IMR-90 (cell line): ENCODE results near the gene AHCYL1. TPM values are rescaled to one million over a fixed set of nuclear protein-coding genes. Genes with fewer than 3 reads are reported as not detected.

Experiments
- ATAC-seq: fragments of 200-7000 bp; cut with Tn5 transposase; 2 replicates; pipeline ENCODE4 v1.9.1; 2020; ENCODE audit warnings: low read depth, mild to moderate bottlenecking, moderate library complexity
- BruUV-seq: library from RNA; stranded (reverse); fragments of 400-500 nt; replicated peaks from 2 replicates; lab custom pipeline; 2021; lab: Mats Ljungman, UMichigan
- CTCF ChIA-PET: fragments of 300-600 bp; formaldehyde crosslinking; extraction: SDS; loops from one replicate; lab custom pipeline; 2021; ENCODE audit warnings: antibody characterized with exemption; lab: Yijun Ruan, JAX
- POLR2A ChIA-PET: fragments of 300-600 bp; sonication (Branson Sonifier 250); formaldehyde crosslinking; loops from one replicate; lab custom pipeline; 2022; ENCODE audit warnings: antibody characterized with exemption; ENCODE audit not compliant: unreplicated experiment; lab: Charles Lee
- DNase-seq: peaks from one replicate; pipeline ENCODE4 v3.0.0; 2013
- H2AFZ ChIP-seq: replicated peaks from 2 replicates; pipeline ENCODE3; 2013; ENCODE audit warnings: low read length, mild to moderate bottlenecking; ENCODE audit not compliant: poor library complexity
- H2AK5ac ChIP-seq: 2 replicates; pipeline ENCODE4 v1.6.1; 2013; ENCODE audit warnings: low read depth, low read length, inconsistent platforms
- H2AK9ac ChIP-seq: replicated peaks from 2 replicates; pipeline ENCODE3; 2013; ENCODE audit warnings: mild to moderate bottlenecking, low read depth, low read length, moderate library complexity; ENCODE audit not compliant: poor library complexity
- H2BK120ac ChIP-seq: 2 replicates; pipeline ENCODE4 v1.6.1; 2013; ENCODE audit warnings: low read depth, low read length, inconsistent platforms
- H2BK15ac ChIP-seq: 3 replicates; pipeline ENCODE4 v1.6.1; 2013; ENCODE audit warnings: low read depth, low read length, inconsistent platforms
- H2BK20ac ChIP-seq: 2 replicates; pipeline ENCODE4 v1.6.1; 2013; ENCODE audit warnings: low read depth, mild to moderate bottlenecking, inconsistent platforms, low read length, moderate library complexity
- H2BK5ac ChIP-seq: 2 replicates; pipeline ENCODE4 v1.6.1; 2013; ENCODE audit warnings: mild to moderate bottlenecking, low read depth, low read length, inconsistent platforms; ENCODE audit not compliant: poor library complexity, severe bottlenecking
- H3K14ac ChIP-seq: replicated peaks from 2 replicates; pipeline ENCODE4 v1.6.1; 2013; ENCODE audit warnings: low read depth, low read length, inconsistent platforms
- H3K18ac ChIP-seq: 2 replicates; pipeline ENCODE4 v1.6.1; 2013; ENCODE audit warnings: low read depth, low read length, control low read depth
- H3K23ac ChIP-seq: 2 replicates; pipeline ENCODE4 v1.6.1; 2013; ENCODE audit warnings: low read depth, low read length, inconsistent platforms
- H3K27ac ChIP-seq: 2 replicates; pipeline ENCODE4 v1.5.1; 2013; ENCODE audit warnings: mild to moderate bottlenecking, control low read depth, low read length; ENCODE audit not compliant: insufficient read depth
- H3K27me3 ChIP-seq: 2 replicates; pipeline ENCODE4 v1.6.1; 2013; ENCODE audit warnings: low read length; ENCODE audit not compliant: control insufficient read depth, insufficient read depth
- H3K36me3 ChIP-seq: 2 replicates; pipeline ENCODE4 v1.6.1; 2013; ENCODE audit warnings: low read length, mixed read lengths; ENCODE audit not compliant: control insufficient read depth, insufficient read depth
- H3K4ac ChIP-seq: 2 replicates; pipeline ENCODE4 v1.6.1; 2013; ENCODE audit warnings: low read depth, low read length, inconsistent platforms
- H3K4me1 ChIP-seq: 2 replicates; pipeline ENCODE4 v1.6.1; 2013; ENCODE audit warnings: low read length, mixed read lengths; ENCODE audit not compliant: control insufficient read depth, insufficient read depth
- H3K4me2 ChIP-seq: 2 replicates; pipeline ENCODE4 v1.6.1; 2013; ENCODE audit warnings: low read depth, mild to moderate bottlenecking, control low read depth, low read length, moderate library complexity
- H3K4me3 ChIP-seq: 2 replicates; pipeline ENCODE4 v1.5.1; 2013; ENCODE audit warnings: low read depth, mild to moderate bottlenecking, control low read depth, low read length, moderate library complexity; ENCODE audit not compliant: insufficient read depth
- H3K56ac ChIP-seq: 2 replicates; pipeline ENCODE4 v1.6.1; 2013; ENCODE audit warnings: low read length, inconsistent platforms; ENCODE audit not compliant: insufficient read depth; ENCODE audit errors: extremely low read depth
- H3K79me1 ChIP-seq, 2 experiments: 2 replicates each; pipeline ENCODE4 v1.6.1; 2013; ENCODE audit warnings: low read length in 2 of 2, inconsistent platforms in 1 of 2, low read depth in 1 of 2
- H3K9ac ChIP-seq: 2 replicates; pipeline ENCODE4 v1.6.1; 2013; ENCODE audit warnings: low read depth, low read length, control low read depth
- H3K9me1 ChIP-seq: 2 replicates; pipeline ENCODE4 v1.6.1; 2013; ENCODE audit warnings: low read length, inconsistent platforms; ENCODE audit not compliant: insufficient read depth
- H3K9me3 ChIP-seq: 2 replicates; pipeline ENCODE4 v1.6.1; 2013; ENCODE audit warnings: low read length; ENCODE audit not compliant: control insufficient read depth, insufficient read depth
- H4K20me1 ChIP-seq: 2 replicates; pipeline ENCODE4 v1.6.1; 2013; ENCODE audit warnings: low read length, inconsistent platforms; ENCODE audit not compliant: insufficient read depth
- H4K5ac ChIP-seq: 2 replicates; pipeline ENCODE4 v1.6.1; 2013; ENCODE audit warnings: mild to moderate bottlenecking, low read depth, low read length, control low read depth
- H4K8ac ChIP-seq, 2 experiments: 2 replicates each; pipeline ENCODE4 v1.6.1; 2013; ENCODE audit warnings: low read depth in 2 of 2, low read length in 2 of 2, control low read depth in 1 of 2, inconsistent platforms in 1 of 2
- H4K91ac ChIP-seq: 2 replicates; pipeline ENCODE4 v1.6.1; 2013; ENCODE audit warnings: low read depth, low read length, inconsistent platforms; ENCODE audit not compliant: insufficient read depth
- BHLHE40 ChIP-seq: fragments of 150-350 bp; IDR thresholded peaks from 2 replicates; pipeline ENCODE4 v1.6.1; 2016; ENCODE audit warnings: mild to moderate bottlenecking, low read depth, low read length
- CEBPB ChIP-seq: IDR thresholded peaks from 2 replicates; pipeline ENCODE4 v1.6.1; 2012; ENCODE audit warnings: low read depth, low read length, improper control_type of control experiment
- CHD1 ChIP-seq: IDR thresholded peaks from 2 replicates; pipeline ENCODE4 v1.6.1; 2012; ENCODE audit warnings: low read depth, low read length, improper control_type of control experiment
- FOS ChIP-seq: fragments of 150-350 bp; IDR thresholded peaks from 2 replicates; pipeline ENCODE4 v1.6.1; 2016; ENCODE audit warnings: low read depth, low read length
- MAFK ChIP-seq: IDR thresholded peaks from 2 replicates; pipeline ENCODE4 v1.6.1; 2012; ENCODE audit warnings: low read depth, low read length, improper control_type of control experiment
- MAZ ChIP-seq: IDR thresholded peaks from 2 replicates; pipeline ENCODE4 v1.6.1; 2012; ENCODE audit warnings: low read depth, mild to moderate bottlenecking, low read length, improper control_type of control experiment, moderate library complexity, borderline replicate concordance
- MXI1 ChIP-seq: IDR thresholded peaks from 2 replicates; pipeline ENCODE4 v1.6.1; 2012; ENCODE audit warnings: low read depth, mild to moderate bottlenecking, low read length, moderate library complexity, borderline replicate concordance
- NFE2L2 ChIP-seq: fragments of 150-350 bp; IDR thresholded peaks from 2 replicates; pipeline ENCODE4 v1.6.1; 2016; ENCODE audit warnings: low read depth, mild to moderate bottlenecking, low read length
- POLR2A ChIP-seq: IDR thresholded peaks from 2 replicates; pipeline ENCODE4 v1.6.1; 2012; ENCODE audit warnings: mild to moderate bottlenecking, low read depth, low read length
- RAD21 ChIP-seq: IDR thresholded peaks from 2 replicates; pipeline ENCODE4 v1.6.1; 2012; ENCODE audit warnings: low read length, improper control_type of control experiment
- RCOR1 ChIP-seq: IDR thresholded peaks from 2 replicates; pipeline ENCODE4 v1.6.1; 2012; ENCODE audit warnings: mild to moderate bottlenecking, low read length, improper control_type of control experiment; ENCODE audit not compliant: insufficient replicate concordance
- RFX5 ChIP-seq: IDR thresholded peaks from 2 replicates; pipeline ENCODE4 v1.8.0; 2012; ENCODE audit warnings: low read depth, mild to moderate bottlenecking, low read length, moderate library complexity
- SMC3 ChIP-seq: fragments of 150-350 bp; IDR thresholded peaks from 2 replicates; pipeline ENCODE4 v1.6.1; 2016; ENCODE audit warnings: low read depth, mild to moderate bottlenecking, antibody characterized with exemption, low read length, moderate library complexity
- WGBS, 2 experiments: methylation state at CpG; one replicate each; pipeline versions ENCODE4 v1.1.5 to v1.1.7; 2013; ENCODE audit warnings: missing lambda C conversion rate in 2 of 2; ENCODE audit not compliant: insufficient read length in 1 of 2; ENCODE audit errors: extremely low coverage in 2 of 2; 5-methylcytosine and 5-hydroxymethylcytosine counted together
- dilution Hi-C: fragments of 300-500 bp; cut with HindIII; formaldehyde crosslinking; loops from one replicate; pipeline ENCODE4 v1.14.3; 2018; ENCODE audit warnings: low sequenced_read_pairs; ENCODE audit not compliant: unreplicated experiment
- in situ Hi-C: fragments of 300-500 bp; cut with MboI; formaldehyde crosslinking; loops from 3 replicates; pipeline ENCODE4 v1.14.3; 2019; ENCODE audit warnings: low sequenced_read_pairs, inconsistent platforms, mixed read lengths
- intact Hi-C: fragments of 100-400 bp; cut with micrococcal nuclease; formaldehyde crosslinking; loops from 2 replicates; pipeline ENCODE4 v1.10.0; 2022
- polyA plus RNA-seq, 3 experiments: library from polyadenylated mRNA; depleted of rRNA; stranded (reverse); fragments of >200 nt; gene quantifications; 2 replicates each; pipeline ENCODE4 v1.2.3, GENCODE V29; 2012; ENCODE audit warnings: low replicate concordance in 1 of 3
- total RNA-seq: library from RNA; depleted of rRNA; stranded (reverse); fragments of >200 nt; gene quantifications from 2 replicates; pipeline ENCODE4 v1.2.3, GENCODE V29; 2012
- TF ChIP-seq, protein P1 (sequence below): fragments of 150-350 bp; IDR thresholded peaks from 2 replicates; pipeline ENCODE4 v1.6.1; 2017; ENCODE audit warnings: mild to moderate bottlenecking, antibody characterized with exemption, low read length, low read depth
- TF ChIP-seq, protein P2 (sequence below): conservative IDR thresholded peaks from 2 replicates; pipeline ENCODE4 v1.5.1; 2012; ENCODE audit warnings: mild to moderate bottlenecking, low read depth, low read length, improper control_type of control experiment
- TF ChIP-seq, protein P3 (sequence below): fragments of 150-350 bp; IDR thresholded peaks from 2 replicates; pipeline ENCODE4 v1.6.1; 2016; ENCODE audit warnings: low read depth, mild to moderate bottlenecking, low read length, moderate library complexity, borderline replicate concordance

AHCYL1 gene
- total and polyA plus RNA-seq, 2 of the 4 experiments (the other 2 are of a cell fraction): 75.1 to 76.0 TPM

DNA sequence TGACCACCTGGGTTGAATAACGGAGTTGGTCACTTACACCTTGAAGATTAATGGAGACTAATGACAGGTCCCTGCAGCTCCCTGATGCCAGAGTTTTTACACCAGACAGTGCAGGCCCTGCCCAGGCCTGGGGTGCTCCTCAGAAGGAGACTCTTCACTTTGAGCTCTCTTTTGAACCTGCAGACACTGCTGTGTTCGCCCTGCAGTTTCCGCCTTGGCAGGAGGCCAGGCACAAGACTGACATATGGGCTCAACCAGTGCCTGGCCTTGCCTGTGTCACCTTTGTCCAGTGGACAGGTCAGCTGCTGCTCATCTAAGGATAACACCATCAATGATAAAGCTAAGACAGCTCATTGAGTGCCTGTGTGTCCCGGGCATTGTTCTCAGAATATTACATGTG, 55.1 kb downstream of the AHCYL1 start:
- BruUV-seq: no TSS peak
- in situ Hi-C loops: loop anchor here (10.0 kb wide), 1 partner anchor 425 kb away; no protein-coding TSS in a partner anchor
- POLR2A ChIA-PET: no interaction called here

More for the DNA sequence above, 55.1 kb downstream of the AHCYL1 start:
- H4K8ac ChIP-seq: no peak overlapping the region
- no peak overlapping the region for H3K14ac ChIP-seq
- no peaks in the 10 kb centered on the region for H3K9me3 ChIP-seq
- H3K56ac ChIP-seq: no peak overlapping the region
- no peak overlapping the region for H2BK120ac ChIP-seq
- H3K9ac ChIP-seq: no peak overlapping the region
- CTCF ChIA-PET: no interaction called here
- no peak overlapping the region for H3K4me3 ChIP-seq
- no peak overlapping the region for H2AK5ac ChIP-seq
- dilution Hi-C loops: no loop called here
- TF ChIP-seq BHLHE40: no peak
- no peak for TF ChIP-seq POLR2A
- TF ChIP-seq FOS: no peak
- no peak for TF ChIP-seq RAD21
- TF ChIP-seq CHD1: no peak
- TF ChIP-seq, protein P1, sequence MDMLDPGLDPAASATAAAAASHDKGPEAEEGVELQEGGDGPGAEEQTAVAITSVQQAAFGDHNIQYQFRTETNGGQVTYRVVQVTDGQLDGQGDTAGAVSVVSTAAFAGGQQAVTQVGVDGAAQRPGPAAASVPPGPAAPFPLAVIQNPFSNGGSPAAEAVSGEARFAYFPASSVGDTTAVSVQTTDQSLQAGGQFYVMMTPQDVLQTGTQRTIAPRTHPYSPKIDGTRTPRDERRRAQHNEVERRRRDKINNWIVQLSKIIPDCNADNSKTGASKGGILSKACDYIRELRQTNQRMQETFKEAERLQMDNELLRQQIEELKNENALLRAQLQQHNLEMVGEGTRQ: no peak
- no peak for TF ChIP-seq MAFK
- TF ChIP-seq, protein P2, sequence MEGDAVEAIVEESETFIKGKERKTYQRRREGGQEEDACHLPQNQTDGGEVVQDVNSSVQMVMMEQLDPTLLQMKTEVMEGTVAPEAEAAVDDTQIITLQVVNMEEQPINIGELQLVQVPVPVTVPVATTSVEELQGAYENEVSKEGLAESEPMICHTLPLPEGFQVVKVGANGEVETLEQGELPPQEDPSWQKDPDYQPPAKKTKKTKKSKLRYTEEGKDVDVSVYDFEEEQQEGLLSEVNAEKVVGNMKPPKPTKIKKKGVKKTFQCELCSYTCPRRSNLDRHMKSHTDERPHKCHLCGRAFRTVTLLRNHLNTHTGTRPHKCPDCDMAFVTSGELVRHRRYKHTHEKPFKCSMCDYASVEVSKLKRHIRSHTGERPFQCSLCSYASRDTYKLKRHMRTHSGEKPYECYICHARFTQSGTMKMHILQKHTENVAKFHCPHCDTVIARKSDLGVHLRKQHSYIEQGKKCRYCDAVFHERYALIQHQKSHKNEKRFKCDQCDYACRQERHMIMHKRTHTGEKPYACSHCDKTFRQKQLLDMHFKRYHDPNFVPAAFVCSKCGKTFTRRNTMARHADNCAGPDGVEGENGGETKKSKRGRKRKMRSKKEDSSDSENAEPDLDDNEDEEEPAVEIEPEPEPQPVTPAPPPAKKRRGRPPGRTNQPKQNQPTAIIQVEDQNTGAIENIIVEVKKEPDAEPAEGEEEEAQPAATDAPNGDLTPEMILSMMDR: no peak
- TF ChIP-seq SMC3: no peak
- no peak for TF ChIP-seq CEBPB
- TF ChIP-seq MXI1: no peak
- no peak for TF ChIP-seq RFX5
- no peak for TF ChIP-seq MAZ
- TF ChIP-seq, protein P3, sequence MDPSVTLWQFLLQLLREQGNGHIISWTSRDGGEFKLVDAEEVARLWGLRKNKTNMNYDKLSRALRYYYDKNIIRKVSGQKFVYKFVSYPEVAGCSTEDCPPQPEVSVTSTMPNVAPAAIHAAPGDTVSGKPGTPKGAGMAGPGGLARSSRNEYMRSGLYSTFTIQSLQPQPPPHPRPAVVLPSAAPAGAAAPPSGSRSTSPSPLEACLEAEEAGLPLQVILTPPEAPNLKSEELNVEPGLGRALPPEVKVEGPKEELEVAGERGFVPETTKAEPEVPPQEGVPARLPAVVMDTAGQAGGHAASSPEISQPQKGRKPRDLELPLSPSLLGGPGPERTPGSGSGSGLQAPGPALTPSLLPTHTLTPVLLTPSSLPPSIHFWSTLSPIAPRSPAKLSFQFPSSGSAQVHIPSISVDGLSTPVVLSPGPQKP: no peak
- TF ChIP-seq NFE2L2: no peak
- TF ChIP-seq RCOR1: no peak
- no peak overlapping the region for H4K5ac ChIP-seq
- H2AFZ ChIP-seq: no peak overlapping the region
- H3K23ac ChIP-seq: no peak overlapping the region
- H3K4me1 ChIP-seq: no peaks in the 10 kb centered on the region
- intact Hi-C loops: no loop called here
- ATAC-seq (no peak), DNase-seq (no peak)
- H2BK20ac ChIP-seq: no peak overlapping the region
- no peak overlapping the region for H2BK5ac ChIP-seq
- WGBS, 2 experiments: 100% methylated on average over 1 of the region's 4 CpGs; no CpG with 5 or more reads in 1 of the 2 experiments
- H2AK9ac ChIP-seq: no peak overlapping the region
- H3K79me1 ChIP-seq: peaks cover 30 to 64% of the 10 kb centered on the region in 2 experiments
- no peak overlapping the region for H3K27ac ChIP-seq
- no peak overlapping the region for H2BK15ac ChIP-seq
- H3K18ac ChIP-seq: no peak overlapping the region
- H3K9me1 ChIP-seq: peaks cover 11% of the 10 kb centered on the region; the same call in 1 of the 2 replicates
- no peak overlapping the region for H3K4me2 ChIP-seq
- peaks cover 51% of the 10 kb centered on the region for H3K36me3 ChIP-seq
- H4K20me1 ChIP-seq: peaks cover 14% of the 10 kb centered on the region
- no peak overlapping the region for H4K91ac ChIP-seq
- no peaks in the 10 kb centered on the region for H3K27me3 ChIP-seq
- no peak overlapping the region for H3K4ac ChIP-seq
